ENCODE results near the gene CPB2. TPM values are rescaled to one million over a fixed set of nuclear protein-coding genes. Genes with fewer than 3 reads are reported as not detected.

CPB2 gene
- total and polyA plus RNA-seq, 9 of the 15 experiments (the other 6 are each of a cell fraction or from before 2014, with no cell fraction given), result 0.03 to 0.16 (median 0.07) TPM; not detected in 6

GRCh38 chr13:46136688-46137087 lies 31.9 kb upstream of the CPB2 start:
- no peak for TF ChIP-seq EGR1 (conservative IDR thresholded peaks at IDR 0.05)
- TF ChIP-seq ZBTB11 (CRISPR knock-in tag; IDR thresholded peaks at IDR 0.05), result no peak
- no peak for TF ChIP-seq NONO (IDR thresholded peaks at IDR 0.05; ENCODE audit: low read depth in 2 of 2, low read length in 1 of 2)
- no peak for TF ChIP-seq FOXK2 (conservative IDR thresholded peaks at IDR 0.05 in 1 of 2, IDR thresholded peaks at IDR 0.05 in 1 of 2; ENCODE audit: low read depth in 2 of 2)
- TF ChIP-seq ZBTB33 (CRISPR knock-in tag; IDR thresholded peaks at IDR 0.05), result no peak
- no peak for TF ChIP-seq PBX2 (CRISPR knock-in tag; IDR thresholded peaks at IDR 0.05; ENCODE audit: low read depth)
- TF ChIP-seq PBX2 (tag; conservative IDR thresholded peaks at IDR 0.05; ENCODE audit: low read depth), result no peak
- TF ChIP-seq TSC22D4 (tag; IDR thresholded peaks at IDR 0.05), result no peak
- no peak for TF ChIP-seq U2AF2 (optimal IDR thresholded peaks at IDR 0.05; ENCODE audit: low read depth, low read length)
- no peak for TF ChIP-seq THAP7 (CRISPR knock-in tag; IDR thresholded peaks at IDR 0.05)
- no peaks in the 10 kb centered on the region for H3K27me3 ChIP-seq (ENCODE audit: control insufficient read depth in 2 of 2, insufficient read depth in 2 of 2, low read length in 2 of 2)
- H3K4me1 ChIP-seq (replicated peaks in 1 of 2; ENCODE audit: control insufficient read depth in 2 of 2, insufficient read depth in 2 of 2, low read length in 2 of 2), result no peaks in the 10 kb centered on the region
- DNase-seq (ENCODE audit: extremely low read depth in 1 of 4, low spot score in 3 of 4) (no peak), ATAC-seq (no peak), FAIRE-seq (no peak)
- ChIA-PET POLR2A (no interaction called here), CTCF (ENCODE audit: low intra/inter-chr PET ratio) (no interaction called here)
- H3K79me2 ChIP-seq (ENCODE audit: control insufficient read depth, insufficient read depth, low read length), result no peaks in the 10 kb centered on the region
- H3K36me3 ChIP-seq (ENCODE audit: control insufficient read depth, insufficient read depth, low read length), result peaks cover 89% of the 10 kb centered on the region; the same call in 2 of the 3 replicates
- WGBS (ENCODE audit: insufficient coverage, low coverage, missing lambda C conversion rate), result 96% methylated on average over 4 of the region's 4 CpGs
- in situ Hi-C loops (cut with MboI), result no loop called here
- H4K20me1 ChIP-seq (replicated peaks; ENCODE audit: control insufficient read depth, insufficient read depth, low read length), result no peaks in the 10 kb centered on the region
- H3K4me3 ChIP-seq, result no peak overlapping the region
- H2AFZ ChIP-seq (ENCODE audit: low read depth, low read length), result no peak overlapping the region
- intact Hi-C loops (cut with micrococcal nuclease), result no loop called here
- no peak overlapping the region for H3K27ac ChIP-seq (ENCODE audit: extremely low read depth, low read depth, low read length)
- H3K9me1 ChIP-seq (ENCODE audit: control insufficient read depth, insufficient read depth, low read length), result no peaks in the 10 kb centered on the region
- H3K4me2 ChIP-seq (ENCODE audit: insufficient read depth, low read length), result no peak overlapping the region
- no TSS peak for BruUV-seq (replicated peaks)
- no peaks in the 10 kb centered on the region for H3K9me3 ChIP-seq (replicated peaks; ENCODE audit: control insufficient read depth, insufficient read depth, low read depth, low read length)
- no peak overlapping the region for H3K9ac ChIP-seq (ENCODE audit: insufficient read depth in 1 of 2, low read depth in 2 of 2, low read length in 2 of 2)
